ENCODE measurements around the gene PLEKHN1. TPM values are rescaled to one million over a fixed set of nuclear protein-coding genes. Genes with fewer than 3 reads are reported as not detected.

PLEKHN1 gene
- total RNA-seq, 2 donors from 2014 or later = 1.5 to 4.6 TPM

- Mint-ChIP-seq H3K27ac (no peak overlapping the region), H3K27me3 (ENCODE audit: insufficient read depth) (peaks cover 30% of the 10 kb centered on the region), H3K36me3 (ENCODE audit: low read depth) (peaks cover 1% of the 10 kb centered on the region), H3K4me3 (peak overlapping the region; percentile 76), H3K4me1 (peaks cover 18% of the 10 kb centered on the region), H3K9me3 (no peaks in the 10 kb centered on the region)
- Histone ChIP-seq H3K9me3 (ENCODE audit: control insufficient read depth, low read length) (no peaks in the 10 kb centered on the region), H3K4me1 (ENCODE audit: control insufficient read depth, insufficient read depth, low read length) (peaks cover 29% of the 10 kb centered on the region), H3K4me3 (ENCODE audit: low read length) (no peak overlapping the region), H3K9ac (ENCODE audit: extremely low read depth, low read length, poor library complexity, severe bottlenecking) (no peak overlapping the region), H3K27ac (ENCODE audit: low read depth, low read length) (no peak overlapping the region), H3K36me3 (ENCODE audit: control insufficient read depth, insufficient read depth, low read length) (no peaks in the 10 kb centered on the region), H3K27me3 (ENCODE audit: control insufficient read depth, insufficient read depth, low read length, poor library complexity, severe bottlenecking) (peaks cover 28% of the 10 kb centered on the region)
- TF ChIP-seq CTCF (conservative IDR thresholded peaks at IDR 0.05) = peak; percentile 65
- 46 to 53% methylated on average over 19 to 30 of the region's 30 CpGs for WGBS, 2 experiments (ENCODE audit: insufficient coverage in 1 of 2, insufficient read length in 1 of 2)
- DNase-seq = peak; percentile 87
Measured at GRCh38 chr1:938711-939489, 27.4 kb upstream of the PLEKHN1 start.

GRCh38 chr1:939511-940106, 26.7 kb upstream of the PLEKHN1 start:
- Histone ChIP-seq H3K4me1 (ENCODE audit: control insufficient read depth, insufficient read depth, low read length) (peaks cover 29% of the 10 kb centered on the region), H3K36me3 (ENCODE audit: control insufficient read depth, insufficient read depth, low read length) (no peaks in the 10 kb centered on the region), H3K27me3 (ENCODE audit: control insufficient read depth, insufficient read depth, low read length, poor library complexity, severe bottlenecking) (peaks cover 28% of the 10 kb centered on the region), H3K9ac (ENCODE audit: extremely low read depth, low read length, poor library complexity, severe bottlenecking) (no peak overlapping the region), H3K27ac (ENCODE audit: low read depth, low read length) (no peak overlapping the region), H3K4me3 (ENCODE audit: low read length) (no peak overlapping the region), H3K9me3 (ENCODE audit: control insufficient read depth, low read length) (no peaks in the 10 kb centered on the region)
- peak overlapping the region; percentile 76 for H3K4me3 Mint-ChIP-seq
- H3K27ac Mint-ChIP-seq = no peak overlapping the region
- peaks cover 2% of the 10 kb centered on the region for H3K36me3 Mint-ChIP-seq (ENCODE audit: low read depth)
- peak; percentile 18 for TF ChIP-seq CTCF (conservative IDR thresholded peaks at IDR 0.05)
- H3K27me3 Mint-ChIP-seq (ENCODE audit: insufficient read depth) = peaks cover 30% of the 10 kb centered on the region
- no peak for DNase-seq
- WGBS, 2 experiments (ENCODE audit: insufficient coverage in 1 of 2, insufficient read length in 1 of 2) = 22 to 28% methylated on average over 13 to 21 of the region's 21 CpGs
- H3K9me3 Mint-ChIP-seq = no peaks in the 10 kb centered on the region
- H3K4me1 Mint-ChIP-seq = peaks cover 18% of the 10 kb centered on the region

GRCh38 chr1:940107-941014, 25.9 kb upstream of the PLEKHN1 start:
- WGBS, 2 experiments (ENCODE audit: insufficient coverage in 1 of 2, insufficient read length in 1 of 2) = 2% methylated on average over 31 to 77 of the region's 86 CpGs
- H3K9me3 Mint-ChIP-seq = no peaks in the 10 kb centered on the region
- Histone ChIP-seq H3K4me1 (ENCODE audit: control insufficient read depth, insufficient read depth, low read length) (peaks cover 23% of the 10 kb centered on the region), H3K9ac (ENCODE audit: extremely low read depth, low read length, poor library complexity, severe bottlenecking) (no peak overlapping the region), H3K36me3 (ENCODE audit: control insufficient read depth, insufficient read depth, low read length) (no peaks in the 10 kb centered on the region), H3K4me3 (ENCODE audit: low read length) (peak overlapping the region; percentile 55), H3K9me3 (ENCODE audit: control insufficient read depth, low read length) (no peaks in the 10 kb centered on the region), H3K27ac (ENCODE audit: low read depth, low read length) (peak overlapping the region; percentile 5), H3K27me3 (ENCODE audit: control insufficient read depth, insufficient read depth, low read length, poor library complexity, severe bottlenecking) (peaks cover 22% of the 10 kb centered on the region)
- H3K4me3 Mint-ChIP-seq = peak overlapping the region; percentile 76
- peak; percentile 82 for DNase-seq
- H3K27me3 Mint-ChIP-seq (ENCODE audit: insufficient read depth) = peaks cover 26% of the 10 kb centered on the region
- H3K36me3 Mint-ChIP-seq (ENCODE audit: low read depth) = peaks cover 7% of the 10 kb centered on the region
- peaks cover 18% of the 10 kb centered on the region for H3K4me1 Mint-ChIP-seq
- H3K27ac Mint-ChIP-seq = peak overlapping the region; percentile 93
- TF ChIP-seq CTCF (conservative IDR thresholded peaks at IDR 0.05) = no peak
